HEK293 (cell line): Measurements from ENCODE around the gene ACTG1.
A peak's percentile ranks its signal among the peaks of the same experiment; 100 is the strongest.

Source experiments
- CTCF ChIA-PET: fragments of 350-600 bp; formaldehyde crosslinking; extraction: SDS; loops from one replicate; lab custom pipeline; 2021; ENCODE audit warnings: antibody characterized with exemption; lab: Yijun Ruan, JAX
- POLR2A ChIA-PET: fragments of 300-600 bp; formaldehyde crosslinking; extraction: SDS; loops from one replicate; lab custom pipeline; 2020; ENCODE audit warnings: antibody characterized with exemption, inconsistent platforms; lab: Yijun Ruan, JAX
- H3K27ac ChIP-seq: fragments of 200-500 bp; sonication (Bioruptor generic); 2 replicates; pipeline ENCODE4 v1.5.1; 2014; ENCODE audit warnings: low read depth, low read length, control low read depth, inconsistent platforms; ENCODE audit errors: extremely low read depth
- H3K36me3 ChIP-seq, 2 experiments: fragments of 200-500 bp in 1 of 2; sonication (Bioruptor generic) in 1 of 2; 1 replicate in 1 of 2; 2 replicates in 1 of 2; pipeline ENCODE4 v1.5.1; 2014 to 2017; ENCODE audit warnings: inconsistent platforms in 2 of 2, low read length in 2 of 2; ENCODE audit not compliant: control insufficient read depth in 2 of 2, insufficient read depth in 1 of 2
- H3K4me1 ChIP-seq: fragments of 200-500 bp; sonication (Bioruptor generic); 2 replicates; pipeline ENCODE4 v1.5.1; 2014; ENCODE audit warnings: mild to moderate bottlenecking, low read length, inconsistent platforms; ENCODE audit not compliant: control insufficient read depth, insufficient read depth
- H3K4me3 ChIP-seq: 2 replicates; pipeline ENCODE4 v1.5.1; 2011; ENCODE audit warnings: low read depth, mild to moderate bottlenecking, control low read depth, low read length, moderate library complexity
- H3K9me3 ChIP-seq: fragments of 200-500 bp; sonication (Bioruptor generic); 2 replicates; pipeline ENCODE4 v1.5.1; 2014; ENCODE audit warnings: low read depth, low read length, inconsistent platforms; ENCODE audit not compliant: control insufficient read depth, insufficient read depth
- GLIS1 ChIP-seq: fragments of 450-650 bp; formaldehyde crosslinking; IDR thresholded peaks from 2 replicates; pipeline ENCODE4 v1.5.1; 2016; ENCODE audit warnings: missing biosample characterization, missing genetic modification characterization
- HOXA7 ChIP-seq: sonication (generic); formaldehyde crosslinking; IDR thresholded peaks from 2 replicates; pipeline ENCODE4 v1.8.1; 2022; ENCODE audit warnings: missing genetic modification reagents, borderline replicate concordance
- IKZF3 ChIP-seq: fragments of 450-650 bp; IDR thresholded peaks from 2 replicates; pipeline ENCODE4 v1.5.0; 2018; ENCODE audit warnings: missing biosample characterization, mild to moderate bottlenecking, missing genetic modification characterization, moderate library complexity
- KLF17 ChIP-seq: fragments of 450-650 bp; formaldehyde crosslinking; IDR thresholded peaks from 2 replicates; pipeline ENCODE4 v1.5.1; 2016; ENCODE audit warnings: missing biosample characterization, missing genetic modification characterization
- PRDM4 ChIP-seq: fragments of 450-650 bp; formaldehyde crosslinking; IDR thresholded peaks from 2 replicates; pipeline ENCODE4 v1.5.1; 2017; ENCODE audit warnings: missing biosample characterization, missing genetic modification characterization
- TRIM28 ChIP-seq: IDR thresholded peaks from 2 replicates; pipeline ENCODE4 v1.6.1; 2011; ENCODE audit warnings: low read length, control low read depth, borderline replicate concordance
- ZBTB1 ChIP-seq: fragments of 450-650 bp; formaldehyde crosslinking; IDR thresholded peaks from 2 replicates; pipeline ENCODE4 v1.5.1; 2016; ENCODE audit warnings: missing biosample characterization, missing genetic modification characterization
- ZBTB49 ChIP-seq: fragments of 450-650 bp; formaldehyde crosslinking; IDR thresholded peaks from 2 replicates; pipeline ENCODE4 v1.5.1; 2016; ENCODE audit warnings: missing biosample characterization, missing genetic modification characterization, low read depth
- ZFP69B ChIP-seq: fragments of 450-650 bp; formaldehyde crosslinking; IDR thresholded peaks from 2 replicates; pipeline ENCODE4 v1.5.1; 2016; ENCODE audit warnings: missing biosample characterization, missing genetic modification characterization
- ZNF26 ChIP-seq: fragments of 450-650 bp; formaldehyde crosslinking; IDR thresholded peaks from 2 replicates; pipeline ENCODE4 v1.5.1; 2016; ENCODE audit warnings: missing biosample characterization, missing genetic modification characterization
- ZNF292 ChIP-seq: fragments of 450-650 bp; formaldehyde crosslinking; IDR thresholded peaks from 2 replicates; pipeline ENCODE4 v1.5.1; 2016; ENCODE audit warnings: low read depth, missing biosample characterization, missing genetic modification characterization, borderline replicate concordance
- ZNF426 ChIP-seq: fragments of 450-650 bp; formaldehyde crosslinking; IDR thresholded peaks from 2 replicates; pipeline ENCODE4 v1.5.1; 2017; ENCODE audit warnings: missing biosample characterization, missing genetic modification characterization, mild to moderate bottlenecking, inconsistent platforms, moderate library complexity
- ZNF521 ChIP-seq: fragments of 450-650 bp; formaldehyde crosslinking; IDR thresholded peaks from 2 replicates; pipeline ENCODE4 v1.5.1; 2017; ENCODE audit warnings: missing biosample characterization, mild to moderate bottlenecking, missing genetic modification characterization
- ZNF558 ChIP-seq: fragments of 450-650 bp; formaldehyde crosslinking; IDR thresholded peaks from 2 replicates; pipeline ENCODE4 v1.5.1; 2016; ENCODE audit warnings: missing biosample characterization, missing genetic modification characterization
- ZNF571 ChIP-seq: fragments of 450-650 bp; formaldehyde crosslinking; IDR thresholded peaks from 2 replicates; pipeline ENCODE4 v1.5.0; 2017; ENCODE audit warnings: missing biosample characterization, missing genetic modification characterization
- ZNF692 ChIP-seq: fragments of 450-650 bp; formaldehyde crosslinking; IDR thresholded peaks from 2 replicates; pipeline ENCODE4 v1.5.1; 2016; ENCODE audit warnings: missing biosample characterization, missing genetic modification characterization
- ZNF830 ChIP-seq: fragments of 450-650 bp; IDR thresholded peaks from 2 replicates; pipeline ENCODE4 v1.5.0; 2018; ENCODE audit warnings: missing biosample characterization, missing genetic modification characterization, low read depth, mild to moderate bottlenecking, moderate library complexity
- ZSCAN18 ChIP-seq: fragments of 450-650 bp; formaldehyde crosslinking; IDR thresholded peaks from 2 replicates; pipeline ENCODE4 v1.5.1; 2016; ENCODE audit warnings: missing biosample characterization, missing genetic modification characterization
- ZSCAN30 ChIP-seq: fragments of 450-650 bp; IDR thresholded peaks from 2 replicates; pipeline ENCODE4 v1.5.1; 2018; ENCODE audit warnings: missing biosample characterization, mild to moderate bottlenecking, missing genetic modification characterization, moderate library complexity

Gene ACTG1

GRCh38 chr17:81470944-81471817 lies 41.4 kb downstream of the ACTG1 start (continued):
- no peak for TF ChIP-seq ZBTB49
- no peak for TF ChIP-seq ZBTB1 (tag by site-specific recombination)
- TF ChIP-seq, all 188 proteins: peak for 0

GRCh38 chr17:81470270-81470943 lies 42.2 kb downstream of the ACTG1 start:
- CTCF ChIA-PET: no interaction called here
- no peak overlapping the region for H3K27ac ChIP-seq

GRCh38 chr17:81469266-81469665 lies 43.3 kb downstream of the ACTG1 start:
- Histone ChIP-seq H3K36me3 (peaks cover 0 to 10% of the 10 kb centered on the region in 2 experiments; a peak in 1 of 3 replicates), H3K27ac (no peak overlapping the region), H3K4me1 (no peaks in the 10 kb centered on the region), H3K9me3 (no peaks in the 10 kb centered on the region), H3K4me3 (no peak overlapping the region)
- TF ChIP-seq IKZF3 (tag by site-specific recombination) (no peak), HOXA7 (CRISPR knock-in tag) (no peak), TRIM28 (no peak), ZNF426 (tag by site-specific recombination) (no peak), ZSCAN30 (tag by site-specific recombination) (no peak), ZNF558 (tag by site-specific recombination) (no peak), PRDM4 (tag by site-specific recombination) (no peak), ZNF571 (no peak), ZNF26 (no peak), ZNF292 (tag by site-specific recombination) (no peak), KLF17 (no peak), ZNF521 (tag by site-specific recombination) (no peak), ZSCAN18 (tag by site-specific recombination) (no peak), ZNF830 (no peak)
- ChIA-PET CTCF (no interaction called here), POLR2A (no interaction called here)

More at GRCh38 chr17:81470270-81470943, 42.2 kb downstream of the ACTG1 start:
- no peaks in the 10 kb centered on the region for H3K4me1 ChIP-seq
- POLR2A ChIA-PET: no interaction called here
- peak; percentile 51; the same call in 1 of the 2 replicates for TF ChIP-seq ZNF692 (tag by site-specific recombination)
- no peak for TF ChIP-seq GLIS1 (tag by site-specific recombination)
- peak; percentile 55; the same call in 1 of the 2 replicates for TF ChIP-seq ZFP69B (tag by site-specific recombination)
- peaks cover 0 to 8% of the 10 kb centered on the region in 2 experiments; a peak in 1 of 3 replicates for H3K36me3 ChIP-seq
- H3K4me3 ChIP-seq: no peak overlapping the region
- H3K9me3 ChIP-seq: no peaks in the 10 kb centered on the region
